Measurements from ENCODE around the gene BGLAP.
A peak's percentile ranks its signal among the peaks of the same experiment; 100 is the strongest.

BGLAP gene

DNA sequence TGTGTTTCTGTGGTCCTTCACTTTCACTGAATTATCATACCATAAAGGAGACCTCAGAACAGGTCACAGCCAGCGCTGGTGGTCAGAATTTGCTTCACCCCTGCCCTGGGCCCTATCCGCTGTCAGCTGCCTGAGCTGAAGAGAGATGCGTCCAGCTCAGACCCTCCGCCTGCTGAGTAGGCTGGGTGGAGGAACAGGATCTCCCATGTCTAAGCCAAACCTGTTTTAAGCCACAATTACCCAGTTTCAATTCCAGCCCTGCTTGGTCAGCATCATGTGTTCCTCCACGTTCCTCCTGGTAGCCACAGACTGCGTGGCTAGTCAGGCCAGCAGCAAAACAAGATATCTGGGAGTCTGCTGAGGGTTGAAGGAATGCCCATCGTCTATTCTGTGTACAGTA lies 13.5 kb upstream of the BGLAP start:
- DNase-seq: no peak

DNA sequence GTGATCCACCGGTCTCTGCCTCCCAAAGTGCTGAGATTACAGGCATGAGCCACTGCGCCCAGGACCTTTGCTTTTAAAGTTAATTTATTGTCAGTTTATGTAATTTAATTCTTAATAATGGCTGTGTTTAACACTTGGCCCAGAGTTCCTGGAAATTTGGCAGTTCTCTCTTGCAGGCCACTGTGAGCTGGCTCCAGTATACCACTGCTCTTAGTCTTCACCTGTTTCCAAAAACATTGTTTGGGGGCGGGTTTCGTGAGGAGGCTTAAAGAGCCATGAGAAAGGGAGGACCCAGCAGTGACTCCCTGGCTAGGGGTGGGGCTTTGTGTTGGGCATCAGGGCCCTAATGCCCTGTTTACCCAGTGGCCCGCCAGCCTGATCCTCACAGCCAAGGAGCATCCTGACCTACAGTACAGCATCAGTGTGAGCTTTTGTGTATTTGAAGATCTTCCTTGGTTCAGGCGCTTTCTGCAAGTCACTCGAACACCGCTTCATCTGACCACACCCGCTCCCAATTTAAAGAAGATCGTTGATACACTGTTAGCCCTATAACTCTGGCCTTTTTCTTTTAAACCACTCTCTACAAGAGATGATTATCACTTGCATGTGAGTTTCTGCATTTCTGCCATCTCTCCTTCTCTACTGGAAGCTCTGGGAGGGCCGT lies 12.0 kb upstream of the BGLAP start:
- peak; percentile 70 for DNase-seq

DNA sequence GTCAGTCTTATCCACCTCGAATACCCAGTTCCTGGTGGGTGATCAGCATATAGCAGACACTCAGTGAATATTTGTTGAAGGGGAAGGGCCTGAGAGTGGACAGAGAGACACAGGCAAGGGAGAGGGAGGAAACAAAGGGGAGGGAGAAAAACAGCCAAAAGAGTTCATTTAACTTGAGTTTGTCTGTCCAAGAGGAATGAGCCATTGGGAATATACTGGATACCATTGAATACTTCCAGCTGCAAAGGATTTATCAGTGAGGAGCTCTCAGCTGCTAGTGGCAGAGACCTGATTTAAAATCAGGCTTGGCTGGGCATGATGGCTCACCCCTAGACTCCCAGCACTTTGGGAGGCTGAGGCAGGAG lies 11.5 kb upstream of the BGLAP start:
- no peak for DNase-seq

DNA sequence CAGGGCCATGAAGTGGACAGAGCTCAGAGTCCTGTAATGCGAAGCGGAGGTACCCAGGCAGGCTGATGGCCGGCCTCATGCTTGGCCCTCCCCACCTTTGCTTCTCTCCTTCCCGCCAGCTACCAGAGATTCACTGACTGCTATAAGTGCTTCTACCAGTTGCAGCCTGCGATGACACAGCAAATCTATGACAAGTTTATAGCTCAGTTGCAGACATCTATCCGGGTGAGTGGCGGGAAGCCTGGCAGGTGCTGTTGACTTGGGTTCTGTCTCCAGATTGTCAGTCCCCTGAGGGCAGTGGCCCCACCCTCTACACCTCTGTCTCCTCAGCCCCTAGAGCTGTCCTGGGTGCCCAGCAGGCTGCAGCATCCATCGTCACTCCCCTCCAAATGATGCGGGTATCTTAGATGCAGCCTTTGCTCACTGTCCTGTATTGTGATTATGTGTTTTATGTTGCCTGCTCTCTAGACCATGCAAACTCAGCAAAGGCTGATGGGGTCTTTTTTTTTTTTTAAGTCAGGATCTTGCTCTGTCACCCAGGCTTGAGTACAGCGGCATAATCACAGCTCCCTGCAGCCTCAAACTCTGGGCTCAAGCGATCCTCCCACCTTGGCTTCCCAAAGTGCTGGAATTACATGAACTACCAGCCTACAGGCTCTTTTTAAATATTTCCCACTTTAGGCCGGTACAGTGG lies 9.6 kb upstream of the BGLAP start:
- DNase-seq: peak; percentile 42

DNA sequence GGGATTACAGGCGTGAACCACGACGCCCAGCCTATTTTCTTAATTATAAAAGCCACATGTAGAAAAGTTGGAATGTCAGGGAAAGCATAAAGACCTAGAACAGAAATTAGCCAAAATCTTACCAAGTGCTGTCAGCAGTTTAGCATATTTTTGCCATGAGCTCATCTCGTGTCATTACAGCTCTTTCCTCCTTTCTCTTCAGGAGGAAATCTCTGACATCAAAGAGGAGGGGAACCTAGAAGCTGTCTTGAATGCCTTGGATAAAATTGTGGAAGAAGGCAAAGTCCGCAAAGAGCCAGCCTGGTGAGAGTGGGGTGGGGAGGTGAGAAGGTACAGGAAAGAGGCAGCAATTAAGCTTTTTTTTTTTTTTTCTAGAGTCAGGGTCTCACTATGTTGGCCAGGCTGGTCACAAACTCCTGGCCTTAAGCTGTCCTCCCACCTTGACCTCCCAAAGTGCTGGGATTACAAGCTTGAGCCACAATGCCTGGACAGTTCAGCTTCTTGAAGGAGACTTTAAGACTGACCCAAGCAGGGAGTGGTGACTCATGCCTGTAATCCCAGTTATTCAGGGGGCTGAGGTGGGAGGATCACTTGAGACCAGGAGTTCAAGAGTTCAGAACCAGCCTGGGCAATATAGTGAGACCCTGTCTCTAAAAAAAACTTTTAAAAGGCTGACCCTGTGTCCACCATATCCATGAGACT lies 8.4 kb upstream of the BGLAP start:
- DNase-seq: no peak

DNA sequence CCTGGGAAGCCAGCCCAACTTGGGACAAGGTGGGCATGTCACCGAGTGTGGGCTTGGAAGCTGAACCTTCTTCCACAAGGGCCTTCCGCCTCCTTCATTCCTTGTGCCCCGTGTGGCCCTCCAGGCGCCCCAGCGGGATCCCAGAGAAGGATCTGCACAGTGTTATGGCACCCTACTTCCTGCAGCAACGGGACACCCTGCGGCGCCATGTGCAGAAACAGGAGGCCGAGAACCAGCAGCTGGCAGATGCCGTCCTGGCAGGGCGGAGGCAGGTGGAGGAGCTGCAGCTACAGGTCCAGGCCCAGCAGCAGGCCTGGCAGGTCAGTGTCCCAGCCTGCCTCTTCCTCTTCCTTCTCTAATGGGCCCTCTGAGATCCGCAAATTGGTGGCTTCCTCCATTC lies 5.8 kb upstream of the BGLAP start:
- no peak for DNase-seq

DNA sequence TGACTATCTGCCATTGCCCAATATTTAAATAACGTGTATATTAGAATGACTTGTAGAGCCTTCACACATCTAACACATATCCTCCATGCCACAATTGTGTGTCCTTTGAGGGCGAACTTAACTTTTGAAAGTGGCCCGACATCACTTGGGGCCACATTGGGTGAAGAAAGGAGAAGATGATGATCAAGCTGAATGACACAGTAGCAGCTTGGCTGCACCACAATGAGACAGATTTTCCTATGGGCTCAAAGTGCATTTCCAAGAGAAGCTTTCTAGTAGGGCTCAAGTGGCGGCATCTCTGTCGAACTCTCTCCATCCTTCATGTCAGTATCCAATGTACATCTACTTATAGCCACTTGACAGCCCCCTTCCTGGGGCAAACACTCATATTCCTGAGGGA lies 3.7 kb upstream of the BGLAP start:
- no peak for DNase-seq

DNA sequence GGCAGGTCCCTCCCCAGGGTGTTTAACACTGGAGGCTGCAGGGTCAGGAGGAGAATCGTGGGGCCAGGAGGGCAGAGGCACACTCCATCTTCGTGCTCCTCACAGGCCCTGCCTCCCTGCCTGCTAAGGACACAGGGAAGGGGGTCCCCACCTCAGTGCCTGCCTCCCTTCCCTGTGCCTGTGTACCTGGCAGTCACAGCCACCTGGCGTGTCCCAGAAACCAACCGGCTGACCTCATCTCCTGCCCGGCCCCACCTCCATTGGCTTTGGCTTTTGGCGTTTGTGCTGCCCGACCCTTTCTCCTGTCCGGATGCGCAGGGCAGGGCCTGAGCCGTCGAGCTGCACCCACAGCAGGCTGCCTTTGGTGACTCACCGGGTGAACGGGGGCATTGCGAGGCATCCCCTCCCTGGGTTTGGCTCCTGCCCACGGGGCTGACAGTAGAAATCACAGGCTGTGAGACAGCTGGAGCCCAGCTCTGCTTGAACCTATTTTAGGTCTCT lies 623 bp upstream of the BGLAP start:
- peak; percentile 26 for DNase-seq

DNA sequence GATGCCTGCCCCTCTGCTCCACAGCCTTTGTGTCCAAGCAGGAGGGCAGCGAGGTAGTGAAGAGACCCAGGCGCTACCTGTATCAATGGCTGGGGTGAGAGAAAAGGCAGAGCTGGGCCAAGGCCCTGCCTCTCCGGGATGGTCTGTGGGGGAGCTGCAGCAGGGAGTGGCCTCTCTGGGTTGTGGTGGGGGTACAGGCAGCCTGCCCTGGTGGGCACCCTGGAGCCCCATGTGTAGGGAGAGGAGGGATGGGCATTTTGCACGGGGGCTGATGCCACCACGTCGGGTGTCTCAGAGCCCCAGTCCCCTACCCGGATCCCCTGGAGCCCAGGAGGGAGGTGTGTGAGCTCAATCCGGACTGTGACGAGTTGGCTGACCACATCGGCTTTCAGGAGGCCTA lies 754 bp downstream of the BGLAP start:
- no peak for DNase-seq

DNA sequence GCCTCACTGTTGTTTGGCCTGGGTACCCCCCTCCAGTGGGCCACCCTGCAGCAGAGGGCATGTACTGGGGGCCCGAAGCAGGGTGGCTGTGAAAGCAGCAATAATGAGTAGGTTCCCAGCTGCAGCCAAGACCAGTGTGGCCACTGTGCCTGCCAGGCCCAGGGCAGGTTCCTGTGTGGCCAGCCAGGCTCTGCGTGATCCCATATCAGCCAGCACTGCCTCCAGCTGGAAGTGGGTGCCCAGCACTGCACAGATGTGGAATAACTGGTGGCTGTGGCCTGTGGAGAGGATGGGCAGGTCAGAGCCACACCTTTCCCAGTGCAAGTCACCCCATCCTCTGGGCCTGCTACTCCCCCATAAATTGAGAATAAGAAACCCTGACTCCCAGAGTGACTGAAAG lies 2.1 kb downstream of the BGLAP start:
- no peak for DNase-seq

DNA sequence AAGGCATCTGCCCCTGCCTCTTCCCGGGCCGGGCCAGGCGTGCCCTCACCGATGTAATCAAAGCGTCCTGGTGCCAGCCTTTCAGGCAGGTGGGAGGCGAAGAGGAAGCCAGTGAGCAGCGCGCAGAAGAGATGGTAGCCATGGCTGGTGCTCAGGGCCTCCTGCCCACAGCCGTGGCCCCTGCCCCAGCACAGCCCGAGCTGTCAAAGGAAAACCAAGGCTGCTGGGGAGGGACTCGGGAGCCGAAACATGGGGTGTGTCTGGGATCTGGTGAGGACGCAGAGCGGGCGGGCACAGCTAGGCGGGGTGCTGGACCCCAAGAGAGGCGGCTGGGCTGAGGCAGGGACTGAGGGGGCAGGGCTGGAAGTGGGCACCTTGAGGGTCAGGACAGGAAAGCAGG lies 2.7 kb downstream of the BGLAP start:
- DNase-seq: no peak

DNA sequence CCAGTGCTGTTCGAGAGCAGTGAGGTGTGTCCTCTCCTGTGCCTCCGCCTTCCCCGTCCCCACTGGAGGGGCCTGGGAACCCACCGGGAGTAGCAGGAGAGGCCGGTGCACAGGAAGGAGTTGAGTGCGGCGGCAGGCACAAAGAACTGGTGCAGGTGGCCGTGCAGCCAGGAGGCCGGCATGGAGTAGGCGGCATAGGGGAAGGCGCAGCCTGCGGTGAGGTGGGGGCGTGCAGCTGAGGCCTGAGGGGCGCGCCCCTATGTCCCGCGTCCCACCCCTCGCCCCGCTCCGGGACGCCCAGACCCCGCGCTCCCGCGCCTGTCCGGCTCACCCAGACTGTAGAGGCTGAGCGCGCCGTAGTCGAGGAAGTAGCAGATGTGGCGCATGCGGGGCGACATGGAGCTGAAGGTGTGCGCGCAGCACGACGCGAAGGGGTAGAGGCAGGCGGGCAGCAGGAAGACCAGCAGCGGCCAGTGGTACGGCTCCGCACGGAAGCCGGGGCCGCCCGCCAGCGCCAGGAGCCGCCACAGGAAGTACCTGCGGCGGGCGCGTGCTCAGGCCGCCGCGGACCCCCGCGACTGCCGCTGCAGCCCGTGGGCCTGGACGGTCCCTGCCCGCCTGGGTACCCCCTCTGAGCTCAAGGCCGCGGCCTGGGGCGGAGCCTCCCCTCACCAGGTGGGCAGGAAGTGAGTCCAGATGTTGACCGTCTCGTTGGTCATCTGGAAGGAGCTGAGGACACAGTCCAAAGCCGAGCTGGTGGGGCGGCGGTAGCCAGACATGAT lies 3.7 kb downstream of the BGLAP start:
- DNase-seq: peak; percentile 66

DNA sequence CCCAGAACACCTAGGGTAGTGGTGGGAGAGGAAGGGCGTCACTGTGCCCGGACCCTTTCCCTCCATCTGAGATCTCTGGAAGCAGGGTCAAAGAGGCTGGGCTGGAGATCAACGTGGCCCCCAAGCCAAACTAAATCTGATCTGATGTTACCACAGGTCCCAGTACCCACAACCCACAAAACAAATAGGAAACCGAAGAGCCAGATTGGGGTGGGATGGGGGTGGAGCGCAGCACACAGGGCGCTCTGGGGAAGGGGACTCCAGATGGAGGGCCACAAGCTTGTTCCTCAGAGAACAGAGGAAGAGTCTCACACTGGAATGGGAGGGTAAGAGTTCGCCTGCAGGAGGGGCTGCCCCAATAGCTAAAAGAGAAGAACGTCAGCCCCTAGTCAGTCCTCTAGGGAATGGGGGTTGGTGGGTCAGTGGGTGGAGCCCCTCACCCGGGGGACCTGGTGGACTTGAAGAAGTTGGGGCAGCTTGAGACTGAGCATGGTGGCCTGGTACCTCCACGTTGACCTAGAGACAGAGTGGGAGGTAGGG lies 4.3 kb downstream of the BGLAP start:
- peak; percentile 35 for DNase-seq

DNA sequence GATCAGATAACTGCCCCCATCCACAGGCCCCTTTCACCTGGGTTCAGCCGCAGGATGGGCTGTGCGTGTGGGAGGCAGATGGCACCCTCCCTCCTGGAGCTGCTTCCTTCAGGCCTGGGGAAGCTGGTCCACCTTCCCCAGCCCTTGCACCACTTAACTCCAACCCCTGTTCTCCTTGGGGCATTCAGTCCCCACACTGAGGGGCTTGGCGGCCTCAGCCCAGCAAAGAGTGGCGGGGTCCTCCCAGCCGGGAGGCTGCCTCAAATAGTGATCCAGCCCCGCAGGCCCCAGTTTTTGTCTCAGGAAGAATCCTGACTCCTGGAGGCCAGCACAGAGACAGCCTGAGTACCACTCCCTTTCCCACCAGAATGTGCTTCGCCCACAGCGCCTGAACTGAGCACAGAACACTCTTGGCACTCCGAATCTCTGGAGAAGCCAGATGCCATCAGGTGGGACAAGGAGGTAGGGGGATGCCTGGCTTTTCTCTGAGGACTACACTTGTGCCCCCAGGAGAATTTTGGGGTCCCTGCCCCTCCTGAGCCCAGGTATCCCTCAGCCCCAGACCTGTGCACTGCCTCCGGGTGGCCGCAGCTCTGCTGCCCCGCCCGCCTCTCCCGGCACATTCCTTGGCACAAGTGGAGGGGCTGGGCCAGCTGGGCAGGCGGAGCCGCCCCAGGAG lies 4.9 kb downstream of the BGLAP start:
- no peak for DNase-seq

DNA sequence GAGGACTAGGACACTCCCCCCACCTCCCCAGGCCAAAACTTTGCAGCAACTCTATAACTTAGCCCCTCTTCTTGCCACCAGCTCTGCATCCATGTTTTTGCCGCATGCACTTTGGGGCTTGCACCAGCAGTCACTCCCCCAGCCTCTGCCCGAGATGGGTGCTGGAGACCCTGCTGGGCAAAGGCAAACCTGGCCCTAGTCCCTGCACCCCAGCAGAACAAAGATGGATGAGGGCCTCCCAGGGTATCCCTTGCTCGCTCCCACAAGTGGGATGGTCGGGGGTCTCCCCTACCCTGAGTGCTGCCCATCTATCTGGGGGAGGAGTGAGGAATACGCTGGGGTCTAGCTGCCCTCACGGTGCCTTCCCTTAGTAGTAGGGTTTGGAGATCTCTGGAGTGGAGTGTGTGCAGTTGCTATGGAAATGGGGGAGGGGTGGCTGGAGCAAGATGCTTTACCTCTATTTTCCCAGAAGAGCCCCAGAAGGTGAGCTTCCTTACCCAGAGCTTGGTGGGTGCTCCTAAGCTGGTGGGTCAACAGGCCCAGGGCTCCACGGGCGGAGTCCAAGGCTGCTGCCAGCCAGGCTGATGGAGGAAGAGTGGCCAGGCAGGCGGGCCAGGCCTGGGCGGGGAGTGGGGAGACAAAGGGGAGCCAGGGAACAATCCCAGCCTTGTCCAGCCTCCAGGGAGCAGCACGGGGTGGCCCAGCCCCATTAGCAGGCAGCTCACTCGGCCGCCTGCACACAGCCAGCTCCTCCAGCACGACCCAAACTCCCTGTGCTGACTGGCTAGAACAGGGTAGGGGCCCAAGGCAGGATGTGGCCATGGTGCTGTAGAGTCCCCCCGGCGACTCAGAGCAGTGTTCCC lies 5.7 kb downstream of the BGLAP start, which contains the start of gene PAQR6:
Gene PAQR6, minus strand, starts transcription at position 597 of the 863 bp plus-strand sequence. CDS start 1,325 bp downstream, outside the sequence.
- DNase-seq: no peak

DNA sequence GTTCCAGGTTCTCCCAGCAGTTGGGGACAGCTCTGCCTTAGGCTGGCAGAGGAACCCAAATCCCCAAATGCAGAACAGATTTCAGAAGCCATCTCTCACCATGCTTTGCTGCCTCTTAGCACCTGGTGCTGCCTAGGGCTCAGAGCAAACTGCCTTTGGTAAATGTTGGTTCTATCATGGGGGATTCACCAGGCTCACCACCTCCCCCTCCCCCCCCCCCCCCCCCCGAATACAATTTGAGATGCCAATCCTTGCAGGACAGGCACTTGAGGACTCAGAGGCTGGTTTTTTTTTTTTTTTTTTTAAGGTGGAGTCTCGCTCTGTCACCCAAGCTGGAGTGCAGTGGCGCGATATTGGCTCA lies 6.3 kb downstream of the BGLAP start:
- no peak for DNase-seq

DNA sequence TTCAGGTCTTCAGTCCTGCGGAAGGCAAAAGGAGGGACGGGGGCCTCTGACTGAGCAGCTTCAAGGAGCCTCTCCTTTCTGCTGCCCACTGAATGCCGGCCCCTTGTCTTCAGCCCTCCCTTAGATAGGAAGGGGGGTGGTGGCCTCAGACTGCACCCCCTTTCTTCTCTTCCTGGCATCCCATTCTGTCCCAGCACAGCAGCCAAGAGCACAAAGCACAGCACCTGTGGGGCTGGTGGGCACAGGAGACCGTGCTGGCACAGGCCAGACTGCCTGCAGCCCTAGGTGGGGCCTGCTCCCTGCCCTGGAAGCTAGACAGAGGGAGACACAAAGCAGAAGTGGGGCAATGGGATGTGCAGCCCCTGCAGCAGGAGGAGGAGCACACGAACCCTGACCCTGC lies 7.6 kb downstream of the BGLAP start:
- no peak for DNase-seq

DNA sequence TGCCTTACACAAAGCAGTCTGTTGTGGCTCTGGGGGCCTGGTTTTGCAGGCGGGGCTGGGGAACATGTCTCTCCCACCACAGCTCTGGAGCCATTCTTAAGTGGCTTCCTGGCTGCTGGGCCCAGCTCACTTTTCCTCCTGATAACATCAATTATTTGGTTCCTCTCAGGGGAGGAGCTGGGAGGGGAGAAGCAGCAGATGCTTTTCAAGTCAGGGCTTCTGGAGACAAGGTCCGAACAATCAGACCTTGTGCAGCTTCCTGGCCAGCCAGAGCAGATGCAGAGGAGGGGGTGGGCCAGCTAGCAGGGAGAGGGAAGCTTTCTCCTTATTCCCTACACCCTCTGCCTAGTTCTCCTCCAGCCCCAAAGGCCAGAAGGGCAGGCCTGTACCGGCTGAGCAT lies 9.5 kb downstream of the BGLAP start:
- peak; percentile 81 for DNase-seq

DNA sequence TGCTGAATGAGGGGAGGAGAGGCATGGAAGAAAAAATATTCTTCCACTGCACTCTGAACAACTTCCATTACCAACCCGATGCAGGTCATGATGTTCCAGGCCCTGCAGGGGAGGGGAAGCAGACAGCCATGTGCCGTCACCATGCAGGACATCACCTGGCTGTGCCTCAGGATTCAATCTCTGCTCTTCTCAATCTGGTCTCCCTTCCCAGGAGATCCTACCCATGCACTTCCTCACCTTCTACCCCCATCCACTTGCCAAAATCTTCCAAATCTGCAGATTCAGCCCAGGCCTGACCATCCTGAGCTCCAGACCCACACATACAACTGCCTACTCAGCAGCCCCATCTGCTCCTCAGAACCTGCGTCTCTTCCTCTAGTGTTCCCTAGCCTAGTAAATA lies 11.7 kb downstream of the BGLAP start:
- no peak for DNase-seq

DNA sequence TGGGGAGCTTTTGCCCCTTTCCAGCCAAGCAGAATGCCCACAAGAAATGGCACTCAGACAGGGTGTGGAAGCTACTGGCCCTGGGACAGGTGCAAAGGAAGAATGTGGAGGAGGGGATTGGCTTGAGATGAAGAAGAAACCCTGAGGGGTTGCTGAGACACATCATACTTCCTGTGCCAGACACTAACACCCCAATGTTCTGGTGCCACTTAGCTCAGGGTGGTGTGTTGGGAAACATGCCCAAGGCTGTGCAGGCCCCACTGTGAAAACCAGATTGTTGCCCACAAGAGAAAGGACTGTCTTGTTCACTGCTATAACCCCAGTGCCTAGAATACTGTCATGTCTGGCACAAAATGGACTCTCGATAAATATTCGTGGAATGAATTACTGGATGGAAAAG lies 15.7 kb downstream of the BGLAP start:
- peak; percentile 48 for DNase-seq

DNA sequence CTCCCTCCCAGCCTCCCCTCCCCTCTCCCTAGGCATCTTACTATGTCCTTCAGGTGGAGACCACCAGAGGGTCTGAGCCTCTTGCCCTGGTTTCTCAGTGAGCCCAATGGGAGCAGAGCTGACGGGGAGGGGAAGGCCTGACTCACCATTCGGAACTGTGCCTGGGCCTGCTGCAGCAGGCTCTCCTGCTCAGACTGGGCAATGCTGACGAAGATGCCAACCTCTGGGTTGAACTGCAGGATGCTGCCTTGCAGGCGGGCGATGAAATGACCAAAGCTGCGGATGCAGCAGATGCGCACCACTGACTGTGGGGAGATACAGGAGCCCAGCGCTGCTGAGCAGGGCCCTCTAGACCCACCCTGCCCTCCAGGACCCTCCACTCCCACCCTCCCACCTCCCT lies 16.9 kb downstream of the BGLAP start:
- DNase-seq: no peak
